HG02759 (cell line): Measurements from ENCODE around the gene USP24.

Source experiments
- ATAC-seq: cut with Tn5 transposase; IDR thresholded peaks from one replicate; pipeline ENCODE4 v1.9.1; 2021; ENCODE audit warnings: mild to moderate bottlenecking, moderate library complexity; ENCODE audit not compliant: unreplicated experiment

The USP24 gene

DNA sequence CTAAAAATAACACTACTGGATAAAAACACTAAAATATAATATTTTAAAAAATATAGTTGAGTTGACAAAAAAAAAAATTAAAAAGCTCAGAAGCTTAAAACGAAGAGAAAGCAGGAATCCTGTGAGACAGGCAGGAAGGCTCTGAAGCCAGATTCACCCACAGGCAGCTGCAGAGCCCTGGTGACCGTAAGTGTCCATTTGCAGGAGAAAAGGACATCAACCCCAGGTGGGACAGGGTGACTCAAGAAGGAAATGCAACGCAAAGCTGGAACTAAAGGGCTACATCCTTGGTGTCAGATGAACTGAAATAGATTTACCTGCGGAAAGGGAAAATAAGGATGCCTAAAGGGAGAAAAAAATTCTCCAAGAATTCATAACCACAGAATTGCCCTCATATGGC is 46.8 kb downstream of the USP24 start:
- no peak for ATAC-seq

DNA sequence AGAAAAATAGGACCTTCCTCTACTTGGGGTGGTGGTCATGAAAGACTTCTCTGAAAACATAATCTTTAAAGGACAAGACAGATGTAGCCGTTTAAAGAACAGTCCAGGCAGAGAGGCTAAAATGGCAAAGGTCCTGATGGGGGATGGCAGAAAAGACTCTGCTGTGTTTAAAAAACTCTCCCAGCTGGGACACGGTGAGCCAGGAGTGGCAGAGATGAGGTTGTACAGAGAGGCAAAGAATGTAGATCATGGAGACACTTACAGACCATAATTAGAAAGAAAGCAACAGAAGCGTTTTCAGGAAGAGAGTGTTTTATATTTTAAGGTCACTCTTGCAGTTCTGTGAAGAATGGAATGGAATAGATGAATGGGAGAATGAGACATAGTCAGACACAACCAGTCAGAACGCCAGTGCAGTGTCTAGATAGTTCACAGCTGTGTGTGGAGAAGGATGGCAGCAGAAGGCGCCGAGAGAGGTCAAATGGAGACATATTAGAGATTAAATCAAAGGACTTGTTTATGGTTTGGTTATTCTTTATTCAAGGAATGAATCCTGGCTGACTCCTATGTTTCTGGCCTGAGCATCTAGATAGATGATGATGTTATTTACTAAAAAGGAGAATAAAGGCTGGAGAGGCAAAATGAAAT is 47.8 kb downstream of the USP24 start:
- ATAC-seq: no peak

DNA sequence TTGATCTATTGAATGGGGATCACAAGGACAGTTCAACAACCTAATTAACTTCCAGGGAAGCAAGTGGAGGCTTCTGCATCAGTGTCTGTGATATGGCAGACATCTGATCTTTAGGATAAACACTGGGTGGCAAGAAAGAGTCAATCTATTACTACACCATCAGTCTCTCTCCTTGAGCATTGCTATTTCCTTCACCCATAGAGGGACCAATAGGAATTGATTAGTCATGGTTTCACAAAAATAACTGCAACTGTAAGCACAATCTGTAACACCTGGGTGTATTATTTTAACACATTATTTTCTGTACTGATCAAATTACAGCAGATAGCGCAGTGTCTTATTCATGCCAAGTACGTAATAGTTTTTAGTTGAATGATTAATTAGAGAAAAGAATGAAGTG is 50.3 kb downstream of the USP24 start:
- no peak for ATAC-seq

DNA sequence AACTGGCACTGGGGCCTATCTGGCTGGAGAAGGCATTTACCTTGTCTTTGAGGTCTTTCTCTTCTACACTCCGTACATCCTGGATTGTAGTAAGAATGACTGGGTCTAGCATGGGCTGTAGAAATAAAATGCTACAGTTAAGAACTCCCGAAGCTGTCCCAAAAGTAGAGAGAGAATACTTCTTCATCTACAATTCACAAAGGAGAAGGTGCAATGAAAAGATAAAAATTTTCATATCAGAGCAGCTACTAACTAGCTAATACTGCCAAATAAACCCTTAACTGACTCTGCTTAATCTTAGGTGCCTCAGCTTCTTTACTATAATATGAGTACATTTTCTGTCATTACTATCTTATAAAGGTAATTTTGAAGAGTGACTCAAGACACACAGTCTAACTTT is 55.6 kb downstream of the USP24 start:
- no peak for ATAC-seq

DNA sequence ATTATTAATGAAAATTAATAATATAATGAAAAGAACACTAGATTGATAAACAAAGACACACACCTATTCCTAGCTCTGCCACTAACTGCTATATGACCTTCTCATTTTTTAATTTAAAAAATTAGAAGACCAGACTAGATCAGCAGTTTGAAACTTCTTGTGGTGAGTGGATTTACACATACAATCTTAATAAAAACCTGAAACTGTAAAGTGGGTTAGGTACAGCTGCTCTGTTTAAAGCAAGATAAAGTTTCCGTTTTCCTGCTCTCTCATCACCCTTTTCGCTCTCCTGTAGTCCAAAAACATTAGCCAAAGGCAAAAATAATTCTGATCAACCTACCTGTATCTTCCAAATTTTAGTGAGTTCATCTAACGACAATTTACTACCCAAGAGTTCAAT is 58.6 kb downstream of the USP24 start:
- ATAC-seq: no peak

DNA sequence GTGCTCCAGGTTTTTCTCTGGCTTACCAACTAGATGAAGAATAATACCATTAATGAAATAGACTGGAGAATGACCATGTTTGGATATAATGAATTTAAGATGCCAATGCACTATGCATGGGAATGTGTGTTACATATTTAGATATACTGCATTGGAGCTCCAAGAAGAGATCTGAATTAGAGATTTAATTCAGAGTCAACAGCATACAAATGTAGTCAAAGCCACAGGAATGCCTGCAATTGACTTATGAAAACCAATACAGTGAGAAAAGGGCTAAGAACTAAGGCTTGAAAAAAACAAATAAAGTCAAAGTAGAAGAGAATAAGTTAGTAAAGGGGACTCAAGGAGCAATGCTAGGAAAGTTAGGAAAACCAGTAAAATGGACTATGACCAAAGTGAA is 59.1 kb downstream of the USP24 start:
- ATAC-seq: no peak

DNA sequence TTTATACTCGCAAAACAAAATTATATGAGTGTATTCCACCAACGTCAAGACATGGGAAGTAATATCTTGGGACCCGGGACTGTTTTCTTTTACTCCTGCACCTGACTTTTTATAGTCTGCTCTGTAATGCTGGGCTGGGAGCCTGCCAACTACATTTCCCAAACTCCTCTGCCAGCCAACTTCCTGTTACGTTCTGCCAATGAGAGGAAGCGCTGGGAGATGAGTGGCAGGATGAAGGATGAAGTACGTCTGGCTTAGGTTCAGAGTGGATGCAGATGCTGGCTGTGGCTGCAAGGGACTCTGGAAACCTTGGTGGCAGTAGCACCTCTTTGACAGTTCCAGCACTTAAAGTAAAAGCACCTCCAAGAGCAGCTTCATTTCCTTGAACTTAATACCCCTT is 59.6 kb downstream of the USP24 start:
- ATAC-seq: no peak

DNA sequence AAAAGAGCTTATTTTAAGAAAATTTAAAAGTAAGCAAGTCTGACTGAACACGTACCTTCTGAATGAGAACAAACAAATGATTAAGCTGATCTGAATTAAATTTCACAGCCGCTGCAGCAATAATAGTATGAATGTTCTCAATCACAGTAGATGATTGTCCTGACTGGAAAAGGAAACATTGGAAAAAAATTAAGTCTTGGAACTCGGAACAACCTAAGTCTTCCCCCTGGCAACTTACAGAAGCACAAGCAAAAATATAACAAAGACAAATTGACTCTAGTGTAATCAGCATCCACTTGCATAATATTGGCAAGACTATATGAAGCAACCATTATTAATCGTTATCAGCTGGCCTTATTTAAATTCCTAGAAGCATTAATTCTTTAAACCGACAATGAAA is 60.5 kb downstream of the USP24 start:
- ATAC-seq: no peak

DNA sequence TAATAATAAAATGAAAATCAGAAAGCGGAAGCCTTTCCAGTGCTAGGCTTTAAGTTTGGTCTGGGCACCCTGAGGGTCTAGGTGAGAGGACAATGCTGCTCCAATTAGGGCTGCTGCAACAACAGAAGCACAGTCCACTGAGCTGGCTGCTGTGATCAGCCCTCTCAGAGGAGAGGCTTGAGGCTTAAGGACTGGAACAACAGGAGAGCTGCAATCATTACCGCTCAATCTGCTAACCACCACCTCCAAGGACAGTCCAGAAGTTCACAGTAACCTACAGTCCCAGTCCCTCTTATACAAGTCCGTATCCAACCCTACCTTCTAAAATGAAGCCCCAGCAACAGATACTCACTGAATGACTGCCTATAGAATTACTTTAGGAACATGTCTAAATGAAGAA is 62.1 kb downstream of the USP24 start:
- no peak for ATAC-seq

DNA sequence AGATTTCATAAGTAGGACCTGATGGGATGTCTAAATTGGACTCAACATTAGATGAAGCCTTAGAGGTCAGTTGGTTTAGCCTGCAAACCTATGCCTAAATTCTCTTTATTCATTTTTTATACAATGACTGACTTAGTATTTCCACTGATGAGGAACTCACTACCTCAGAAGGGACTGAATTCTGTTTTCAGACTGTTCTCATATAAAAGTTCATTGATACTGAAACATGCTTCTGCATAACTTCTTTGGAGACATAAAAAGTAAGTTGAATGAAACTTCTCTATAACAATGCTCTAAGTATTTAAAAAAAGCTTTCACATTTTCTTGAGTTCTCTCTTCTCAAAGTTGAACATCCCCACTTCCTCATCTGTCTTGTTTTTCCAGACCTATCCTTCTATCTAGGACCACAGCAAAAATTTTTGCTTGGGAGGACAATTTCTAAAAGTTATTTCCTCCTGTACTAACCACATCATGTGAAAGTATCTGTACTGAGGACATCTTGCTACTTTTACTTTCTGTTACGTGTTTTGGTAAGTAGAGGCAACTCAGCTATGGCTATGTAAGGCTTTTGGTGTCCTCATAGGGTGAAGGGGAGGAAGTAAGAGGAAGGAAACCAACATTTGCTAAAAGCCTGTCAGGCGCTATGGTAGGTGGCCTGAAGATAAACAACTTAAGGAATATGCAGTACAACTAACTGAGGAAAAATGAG is 64.1 kb downstream of the USP24 start:
- ATAC-seq: peak; percentile 64

DNA sequence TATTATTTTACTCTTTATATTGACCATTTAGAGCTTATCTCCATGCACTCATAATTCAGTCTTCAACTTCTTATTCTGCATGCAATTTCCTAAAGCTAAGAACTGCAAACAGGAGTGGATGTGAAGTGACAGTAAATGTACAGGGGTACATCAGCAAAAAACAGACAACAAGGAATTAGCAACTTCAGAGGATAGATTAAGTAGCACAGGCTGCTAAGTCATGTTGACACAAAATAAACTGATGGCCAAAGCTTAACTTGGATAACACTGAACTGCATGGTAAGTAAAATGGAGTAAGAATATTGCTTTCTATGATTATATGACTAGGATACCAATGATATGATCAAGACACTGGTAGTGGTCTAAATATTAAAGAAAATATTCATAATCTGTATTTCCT is 66.5 kb downstream of the USP24 start:
- no peak for ATAC-seq

DNA sequence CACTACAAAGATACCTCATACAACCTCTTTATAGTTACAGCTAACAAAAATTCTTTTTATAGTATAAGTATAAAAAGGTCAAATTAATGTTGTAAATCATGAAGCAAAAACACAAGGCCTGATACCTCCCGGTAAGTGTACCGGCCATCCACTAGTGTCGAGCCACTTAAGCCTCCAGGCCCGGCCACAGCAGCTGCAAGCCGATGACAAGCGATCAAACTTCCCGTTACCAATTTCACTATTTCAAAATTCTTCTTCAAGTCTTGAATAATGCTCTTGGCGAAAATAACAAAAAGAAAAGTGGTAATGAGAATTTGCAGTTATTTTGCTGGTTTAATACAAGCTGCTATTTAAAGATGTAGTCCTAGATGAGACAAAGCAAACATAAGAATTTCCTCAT is 67.6 kb downstream of the USP24 start:
- ATAC-seq: no peak

DNA sequence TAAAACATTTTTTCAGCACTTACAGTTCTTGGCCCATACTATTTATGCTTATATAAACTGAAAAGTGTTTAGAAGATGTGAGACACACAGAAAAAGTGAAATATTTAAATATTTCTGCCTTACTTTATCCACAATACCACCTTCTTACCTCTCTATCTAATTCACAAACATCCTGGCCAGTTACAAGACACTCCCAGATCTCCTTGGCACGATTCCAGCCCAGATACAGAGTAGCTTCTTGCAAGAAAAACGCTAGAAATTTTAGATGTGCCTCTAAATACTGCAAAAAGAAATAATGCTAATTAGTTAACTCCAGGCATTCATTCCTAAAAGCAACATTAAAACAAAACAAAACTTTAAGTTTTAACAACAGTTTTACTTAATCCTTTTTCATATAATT is 68.4 kb downstream of the USP24 start:
- ATAC-seq: no peak

DNA sequence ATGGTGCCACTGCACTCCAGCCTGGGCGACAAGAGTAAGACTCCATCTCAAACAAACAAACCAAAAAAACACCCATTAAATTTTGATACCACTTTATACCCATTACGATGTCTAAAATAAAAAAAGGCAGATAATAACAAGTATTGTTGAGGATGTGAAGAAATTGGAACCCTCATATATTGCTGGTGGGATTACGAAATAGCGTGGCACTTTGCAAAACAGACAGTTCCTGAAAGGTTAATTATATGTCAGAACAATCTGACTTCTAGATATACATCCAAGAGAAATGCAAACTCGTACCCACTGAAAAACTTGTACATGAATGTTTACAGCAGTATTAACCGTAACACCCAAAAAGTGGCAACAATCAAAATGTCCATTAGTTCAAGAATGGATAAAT is 70.3 kb downstream of the USP24 start:
- no peak for ATAC-seq

DNA sequence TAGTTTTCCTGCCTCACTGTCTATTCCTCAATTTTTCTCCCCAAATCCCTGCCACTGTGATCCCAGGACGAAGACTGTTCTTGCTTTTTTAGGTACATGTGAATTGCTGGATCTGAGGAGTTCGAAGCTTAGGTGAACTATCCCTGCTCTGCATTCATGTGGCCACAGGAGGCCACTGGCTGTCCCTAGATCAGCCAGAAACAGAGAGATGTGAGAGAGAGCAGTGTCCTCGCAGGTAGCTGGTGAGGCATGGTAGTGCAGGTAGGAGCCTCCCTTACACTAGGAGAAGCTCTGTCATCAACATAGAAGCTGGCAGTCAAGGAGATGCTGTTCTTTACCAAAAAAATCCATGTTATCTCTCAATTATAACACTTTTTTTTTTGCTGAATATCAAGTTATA is 71.5 kb downstream of the USP24 start:
- ATAC-seq: no peak

DNA sequence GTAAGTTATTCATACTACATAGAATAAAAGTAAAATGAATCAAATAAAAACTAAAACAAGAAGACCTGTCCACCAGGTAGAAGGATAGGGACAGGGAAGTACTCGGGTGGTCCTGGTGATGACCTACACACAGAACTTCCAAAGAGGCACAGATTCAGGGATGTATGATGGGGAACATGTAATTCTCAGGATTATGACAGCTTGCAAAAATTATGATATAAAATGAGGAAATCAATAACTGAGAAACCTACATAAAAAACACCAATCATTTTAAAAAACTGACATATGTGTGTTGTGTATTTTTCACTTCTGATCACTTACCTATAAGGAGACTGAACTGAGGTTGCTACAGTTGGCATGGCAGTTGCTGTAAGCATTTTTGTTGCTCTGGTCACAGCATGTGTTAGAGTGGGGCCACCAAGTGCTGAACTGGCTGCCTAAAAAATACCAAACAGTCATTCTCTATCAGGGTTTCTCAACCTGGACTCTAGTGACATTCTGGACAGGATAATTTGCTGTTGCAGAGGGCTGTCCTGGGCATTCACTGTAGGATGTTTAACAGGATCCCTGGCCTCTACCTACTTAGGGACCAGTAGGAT is 73.8 kb downstream of the USP24 start:
- no peak for ATAC-seq

DNA sequence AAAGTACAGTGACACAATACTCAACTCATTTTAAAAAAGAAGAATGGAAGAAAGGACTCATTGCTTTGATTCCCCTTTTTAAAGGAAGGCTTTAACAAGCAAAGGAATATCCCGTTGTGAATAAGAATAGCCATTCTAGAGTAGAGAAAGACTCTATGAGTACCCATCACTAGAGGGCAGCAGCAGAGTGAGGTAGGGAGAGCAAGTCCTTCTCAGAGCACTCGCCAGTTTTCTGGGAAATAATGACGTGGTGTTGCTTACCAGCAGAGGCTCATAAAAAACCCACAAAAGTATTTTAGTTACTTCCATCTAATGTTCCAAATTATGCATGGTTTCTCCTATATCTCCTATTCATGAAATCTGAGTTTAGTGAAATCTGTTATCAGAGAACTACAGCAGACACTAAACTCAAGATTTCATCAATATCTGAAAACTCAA is 74.6 kb downstream of the USP24 start:
- no peak for ATAC-seq

DNA sequence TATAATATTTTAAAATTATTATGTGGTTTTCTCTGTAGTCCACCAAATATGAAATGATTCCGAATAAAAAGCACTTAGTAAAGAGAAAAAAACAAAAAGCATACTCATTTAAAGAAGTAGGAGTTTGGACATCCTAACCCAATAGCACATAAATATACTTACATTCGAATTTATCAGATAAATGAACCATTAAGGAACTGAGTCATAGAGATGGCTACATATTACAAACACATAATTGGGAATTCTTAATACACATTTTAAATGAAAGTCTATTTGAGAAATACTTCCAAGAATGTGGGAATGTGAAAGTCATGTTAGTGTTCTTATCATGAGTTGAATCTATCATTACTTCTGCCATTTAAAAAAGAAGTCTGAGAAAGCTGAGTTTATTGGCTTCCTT is 75.0 kb downstream of the USP24 start:
- no peak for ATAC-seq

DNA sequence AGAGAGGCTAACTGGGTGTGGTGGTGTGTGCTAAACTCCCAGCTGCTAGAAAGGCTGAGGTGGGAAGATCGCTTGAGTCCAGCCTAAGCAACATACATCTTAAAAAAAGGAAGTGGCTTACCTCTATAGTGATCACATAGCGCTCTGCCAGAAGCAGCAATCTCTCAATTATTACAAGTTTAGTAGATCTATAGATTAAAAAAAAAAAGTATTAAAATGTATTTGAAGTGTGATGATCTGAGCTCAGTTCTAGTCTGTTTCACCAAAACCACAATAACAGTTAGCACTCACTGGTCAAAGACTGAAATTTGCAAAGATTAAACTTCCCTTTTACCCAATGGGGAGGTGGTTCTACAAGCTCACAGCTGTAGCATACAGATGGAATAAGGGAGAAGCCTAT is 76.3 kb downstream of the USP24 start:
- ATAC-seq: no peak

DNA sequence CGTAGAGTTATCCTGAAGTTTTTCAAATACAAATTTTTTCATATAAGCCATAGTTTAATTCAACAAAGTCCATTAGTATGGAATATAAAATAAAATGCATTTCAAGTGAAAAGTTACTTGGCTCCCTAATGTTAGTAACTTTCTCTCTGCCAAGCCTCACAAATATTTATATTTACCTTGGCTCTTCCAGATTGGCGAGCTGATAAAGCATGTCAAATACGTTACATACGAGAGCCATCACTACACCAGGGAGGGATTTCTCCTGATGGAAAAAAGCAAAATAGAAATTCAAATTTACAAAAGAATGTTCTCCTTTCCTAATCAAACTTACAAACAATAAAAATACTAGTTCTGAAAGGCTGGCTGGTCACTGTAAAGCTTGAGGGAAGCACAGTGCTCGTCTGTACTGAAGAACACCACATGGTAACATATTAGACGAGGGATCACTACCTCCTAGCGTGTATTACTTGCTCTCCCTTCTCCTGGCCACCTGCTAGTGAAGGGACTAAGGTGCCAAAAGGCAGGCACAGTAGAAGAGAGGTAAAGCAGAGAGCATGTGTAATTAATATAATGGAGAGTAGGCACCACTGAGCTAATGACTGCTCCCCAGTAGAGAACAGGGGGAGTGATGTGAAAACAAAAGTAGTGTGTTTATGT is 80.9 kb downstream of the USP24 start:
- ATAC-seq: no peak

DNA sequence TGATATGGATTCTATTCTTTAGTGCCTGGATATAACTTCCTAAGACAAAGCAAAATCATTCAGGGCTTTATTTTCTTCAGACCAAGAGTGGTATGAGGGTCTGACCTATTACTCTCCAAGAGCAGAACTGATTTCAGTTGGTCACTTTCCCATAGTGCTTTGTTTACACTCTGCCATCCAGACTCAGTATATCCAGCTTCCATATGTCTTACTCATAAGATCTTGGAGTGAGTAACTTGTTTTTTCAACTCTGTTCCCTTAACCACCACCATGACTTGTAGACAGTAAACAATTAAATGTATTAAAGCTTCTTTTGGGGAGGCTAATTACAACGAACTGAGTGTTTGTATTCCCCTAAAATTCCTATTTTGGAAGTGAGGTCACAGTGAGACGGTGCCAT is 83.4 kb downstream of the USP24 start:
- ATAC-seq: no peak

DNA sequence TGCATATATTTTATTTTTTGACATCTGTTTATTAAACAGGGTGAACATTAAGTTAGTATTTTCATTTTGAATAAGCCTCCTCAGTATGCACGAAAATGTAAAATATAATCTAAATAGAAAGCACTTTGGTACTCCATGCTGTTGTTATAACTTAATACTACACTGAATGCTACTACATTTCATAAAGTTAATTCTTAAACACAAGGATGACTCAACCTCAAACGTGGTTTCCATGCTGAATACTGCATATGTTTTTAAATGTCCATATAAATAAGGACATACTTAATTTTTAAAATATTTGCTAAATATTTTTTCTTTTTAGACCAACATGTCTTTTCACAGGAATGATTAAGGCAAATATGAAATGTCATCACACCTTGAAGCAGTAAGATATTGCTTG is 83.9 kb downstream of the USP24 start:
- ATAC-seq: no peak
